Measurements from ENCODE around the gene ZNF491. TPM values are rescaled to one million over a fixed set of nuclear protein-coding genes. Genes with fewer than 3 reads are reported as not detected.

ZNF491 gene
- total RNA-seq, 6 donors from 2014 or later = 0.55 to 3.4 (median 2.0) TPM; not detected in 1

GRCh38 chr19:11781295-11782057 is 16.8 kb upstream of the ZNF491 start:
- no peaks in the 10 kb centered on the region for H3K27me3 ChIP-seq
- ATAC-seq (ENCODE audit: low FRiP score in 2 of 2) (no peak), DNase-seq (no peak)
- H3K4me1 ChIP-seq = no peaks in the 10 kb centered on the region
- H3K36me3 ChIP-seq = peaks cover 20 to 58% (median 48%) of the 10 kb centered on the region in 4 donors
- 94 to 97% methylated on average over 5 of the region's 5 CpGs for WGBS, 2 donors
- peaks cover 54 to 99% (median 89%) of the 10 kb centered on the region in 4 donors for H3K9me3 ChIP-seq
- TF ChIP-seq POLR2AphosphoS5 (IDR thresholded peaks at IDR 0.05) (no peak), CTCF (IDR thresholded peaks at IDR 0.05) (no peak), EP300 (IDR thresholded peaks at IDR 0.05) (no peak), POLR2A (IDR thresholded peaks at IDR 0.05) (no peak)
- no peak overlapping the region for H3K27ac ChIP-seq
- H3K4me3 ChIP-seq = no peak overlapping the region

- Histone ChIP-seq H3K27me3 (no peaks in the 10 kb centered on the region), H3K27ac (no peak overlapping the region), H3K36me3 (peaks cover 13 to 38% (median 32%) of the 10 kb centered on the region in 4 donors), H3K4me3 (no peak overlapping the region), H3K4me1 (no peaks in the 10 kb centered on the region), H3K9me3 (peaks cover 54 to 98% (median 90%) of the 10 kb centered on the region in 4 donors)
- ATAC-seq (ENCODE audit: low FRiP score in 2 of 2) (no peak), DNase-seq (no peak)
- TF ChIP-seq EP300 (IDR thresholded peaks at IDR 0.05) (no peak), POLR2AphosphoS5 (IDR thresholded peaks at IDR 0.05) (no peak), POLR2A (IDR thresholded peaks at IDR 0.05) (no peak), CTCF (IDR thresholded peaks at IDR 0.05) (no peak)
- WGBS, 2 donors = 100% methylated on average over 1 of the region's 1 CpG
These were observed 14.6 kb upstream of the ZNF491 start for GRCh38 chr19:11783767-11784166.

- Histone ChIP-seq H3K27me3 (no peaks in the 10 kb centered on the region), H3K36me3 (peaks cover 10 to 33% (median 26%) of the 10 kb centered on the region in 4 donors), H3K4me3 (no peak overlapping the region), H3K27ac (no peak overlapping the region), H3K4me1 (no peaks in the 10 kb centered on the region), H3K9me3 (peaks cover 50 to 98% (median 89%) of the 10 kb centered on the region in 4 donors)
- TF ChIP-seq POLR2AphosphoS5 (IDR thresholded peaks at IDR 0.05) = no peak
- no peak for TF ChIP-seq CTCF (IDR thresholded peaks at IDR 0.05)
- no peak for TF ChIP-seq POLR2A (IDR thresholded peaks at IDR 0.05)
- ATAC-seq (ENCODE audit: low FRiP score in 2 of 2) = no peak
- 97 to 100% methylated on average over 3 of the region's 3 CpGs for WGBS, 2 donors
- DNase-seq = no peak
These were observed 14.0 kb upstream of the ZNF491 start for GRCh38 chr19:11784356-11784755.

GRCh38 chr19:11787536-11787935 is 10.8 kb upstream of the ZNF491 start:
- Histone ChIP-seq H3K9me3 (peaks cover 23 to 72% (median 60%) of the 10 kb centered on the region in 4 donors), H3K36me3 (peaks cover 0 to under 1% (median 0%) of the 10 kb centered on the region in 4 donors), H3K4me1 (no peaks in the 10 kb centered on the region), H3K27ac (no peak overlapping the region), H3K4me3 (no peak overlapping the region), H3K27me3 (no peaks in the 10 kb centered on the region)
- DNase-seq (no peak), ATAC-seq (ENCODE audit: low FRiP score in 2 of 2) (no peak)
- WGBS, 2 donors = 78 to 79% methylated on average over 3 of the region's 3 CpGs
- TF ChIP-seq POLR2AphosphoS5 (IDR thresholded peaks at IDR 0.05) (no peak), CTCF (IDR thresholded peaks at IDR 0.05) (no peak), EP300 (IDR thresholded peaks at IDR 0.05) (no peak), POLR2A (IDR thresholded peaks at IDR 0.05) (no peak)

GRCh38 chr19:11792942-11793341 is 5.4 kb upstream of the ZNF491 start:
- TF ChIP-seq POLR2AphosphoS5 (IDR thresholded peaks at IDR 0.05) (no peak), POLR2A (IDR thresholded peaks at IDR 0.05) (no peak), CTCF (IDR thresholded peaks at IDR 0.05) (no peak), EP300 (IDR thresholded peaks at IDR 0.05) (no peak)
- H3K27ac ChIP-seq = no peak overlapping the region
- H3K4me1 ChIP-seq = peaks cover 8 to 9% (median 9%) of the 10 kb centered on the region in 4 donors
- no peaks in the 10 kb centered on the region for H3K36me3 ChIP-seq
- no peak for DNase-seq
- no peak for ATAC-seq (ENCODE audit: low FRiP score in 2 of 2)
- H3K27me3 ChIP-seq = no peaks in the 10 kb centered on the region
- no peak overlapping the region for H3K4me3 ChIP-seq
- H3K9me3 ChIP-seq = peaks cover 5 to 19% (median 13%) of the 10 kb centered on the region in 4 donors
